SH-SY5Y (cell line): ENCODE data around the gene LRRC52.

ENCODE experiments used
- GATA2 ChIP-seq: IDR thresholded peaks from 2 replicates; pipeline ENCODE4 v1.6.1; 2011; ENCODE audit warnings: mild to moderate bottlenecking, low read depth, low read length
- GATA3 ChIP-seq: IDR thresholded peaks from 2 replicates; pipeline ENCODE4 v1.6.1; 2011; ENCODE audit warnings: low read depth, mild to moderate bottlenecking, low read length, moderate library complexity

- TF ChIP-seq GATA3: no peak
- TF ChIP-seq GATA2: no peak
Measured at GRCh38 chr1:165508291-165508690, 35.5 kb upstream of the LRRC52 start.
